Muscle of leg (tissue), 11 donors: Measurements from ENCODE around the gene ATP2A3. TPM values are rescaled to one million over a fixed set of nuclear protein-coding genes. Genes with fewer than 3 reads are reported as not detected.

Experiments
- DNase-seq: peaks from one replicate; pipeline ENCODE4 v3.0.0; 2013
- H3K27ac ChIP-seq: one replicate; pipeline ENCODE4 v1.5.1; 2013; ENCODE audit warnings: mild to moderate bottlenecking, low read length, control low read depth
- H3K27me3 ChIP-seq: one replicate; pipeline ENCODE4 v1.6.1; 2013; ENCODE audit warnings: low read length; ENCODE audit not compliant: control insufficient read depth, insufficient read depth
- H3K36me3 ChIP-seq: one replicate; pipeline ENCODE4 v1.6.1; 2013; ENCODE audit warnings: low read length; ENCODE audit not compliant: control insufficient read depth, insufficient read depth
- H3K4me1 ChIP-seq: one replicate; pipeline ENCODE4 v1.6.1; 2013; ENCODE audit warnings: low read length; ENCODE audit not compliant: control insufficient read depth, insufficient read depth
- H3K4me3 ChIP-seq: one replicate; pipeline ENCODE4 v1.5.1; 2013; ENCODE audit warnings: low read length, control low read depth
- H3K9me3 ChIP-seq: replicated peaks from 2 replicates; pipeline ENCODE4 v1.6.1; 2013; ENCODE audit warnings: low read depth, low read length; ENCODE audit not compliant: control insufficient read depth
- WGBS: methylation state at CpG from one replicate; pipeline ENCODE4 v1.1.5; 2013; ENCODE audit warnings: missing lambda C conversion rate; ENCODE audit not compliant: insufficient coverage; 5-methylcytosine and 5-hydroxymethylcytosine counted together
- polyA plus RNA-seq, 8 donors: library from polyadenylated mRNA; unstranded; fragments of 120-200 nt; gene quantifications; one replicate each; pipeline versions ENCODE4 v1.2.1 to v1.2.3, GENCODE V29; 2013; ENCODE audit warnings: inconsistent platforms in 1 of 8, low replicate concordance in 1 of 8; ENCODE audit not compliant: insufficient read length in 8 of 8, insufficient read depth in 1 of 8
- total RNA-seq: library from RNA; stranded (reverse); fragments of 120-200 nt; gene quantifications from one replicate; pipeline ENCODE4 v1.2.4, GENCODE V29; 2013

The ATP2A3 gene
- total and polyA plus RNA-seq, 9 donors = 2.5 to 6.8 (median 4.5) TPM

- 85% methylated on average over 9 of the region's 22 CpGs for WGBS
- no peak overlapping the region for H3K27ac ChIP-seq
- DNase-seq = no peak
- no peaks in the 10 kb centered on the region for H3K27me3 ChIP-seq
- H3K36me3 ChIP-seq = peaks cover 45% of the 10 kb centered on the region
- peaks cover 28% of the 10 kb centered on the region for H3K4me1 ChIP-seq
- no peak overlapping the region for H3K4me3 ChIP-seq
- H3K9me3 ChIP-seq = no peaks in the 10 kb centered on the region
Measured at GRCh38 chr17:4005296-4006164, 41.3 kb upstream of the ATP2A3 start.

GRCh38 chr17:4004517-4005295 is 40.5 kb upstream of the ATP2A3 start:
- H3K4me1 ChIP-seq = peaks cover 28% of the 10 kb centered on the region
- no peaks in the 10 kb centered on the region for H3K27me3 ChIP-seq
- no peak overlapping the region for H3K27ac ChIP-seq
- H3K36me3 ChIP-seq = peaks cover 44% of the 10 kb centered on the region
- no peak overlapping the region for H3K4me3 ChIP-seq
- peak; percentile 66 for DNase-seq
- 5% methylated on average over 28 of the region's 44 CpGs for WGBS
- H3K9me3 ChIP-seq = no peaks in the 10 kb centered on the region

GRCh38 chr17:4003501-4004421 is 39.5 kb upstream of the ATP2A3 start:
- peaks cover 34% of the 10 kb centered on the region for H3K36me3 ChIP-seq
- no peaks in the 10 kb centered on the region for H3K9me3 ChIP-seq
- no peak overlapping the region for H3K27ac ChIP-seq
- peak; percentile 54 for DNase-seq
- no peak overlapping the region for H3K4me3 ChIP-seq
- no peaks in the 10 kb centered on the region for H3K27me3 ChIP-seq
- 40% methylated on average over 21 of the region's 46 CpGs for WGBS
- H3K4me1 ChIP-seq = peaks cover 21% of the 10 kb centered on the region

- 79% methylated on average over 21 of the region's 21 CpGs for WGBS
- H3K27ac ChIP-seq = no peak overlapping the region
- peaks cover 29% of the 10 kb centered on the region for H3K36me3 ChIP-seq
- peaks cover 19% of the 10 kb centered on the region for H3K4me1 ChIP-seq
- no peaks in the 10 kb centered on the region for H3K9me3 ChIP-seq
- H3K27me3 ChIP-seq = no peaks in the 10 kb centered on the region
- no peak for DNase-seq
- H3K4me3 ChIP-seq = no peak overlapping the region
Measured at GRCh38 chr17:4003131-4003500, 38.9 kb upstream of the ATP2A3 start.

GRCh38 chr17:4001048-4001590 is 36.9 kb upstream of the ATP2A3 start:
- WGBS = 55% methylated on average over 13 of the region's 13 CpGs
- Histone ChIP-seq H3K27ac (no peak overlapping the region), H3K4me1 (peaks cover 16% of the 10 kb centered on the region), H3K9me3 (no peaks in the 10 kb centered on the region), H3K4me3 (no peak overlapping the region), H3K36me3 (peaks cover 9% of the 10 kb centered on the region), H3K27me3 (no peaks in the 10 kb centered on the region)
- no peak for DNase-seq

- Histone ChIP-seq H3K4me3 (no peak overlapping the region), H3K4me1 (peaks cover 2% of the 10 kb centered on the region), H3K9me3 (no peaks in the 10 kb centered on the region), H3K27ac (no peak overlapping the region), H3K27me3 (no peaks in the 10 kb centered on the region), H3K36me3 (no peaks in the 10 kb centered on the region)
- WGBS = no CpG with 5 or more reads among the region's 4 CpGs
- DNase-seq = no peak
Measured at GRCh38 chr17:3998436-3998835, 34.2 kb upstream of the ATP2A3 start.

- no peak for DNase-seq
- no peaks in the 10 kb centered on the region for H3K27me3 ChIP-seq
- no CpG with 5 or more reads among the region's 1 CpG for WGBS
- H3K36me3 ChIP-seq = no peaks in the 10 kb centered on the region
- H3K27ac ChIP-seq = no peak overlapping the region
- no peak overlapping the region for H3K4me3 ChIP-seq
- no peaks in the 10 kb centered on the region for H3K9me3 ChIP-seq
- no peaks in the 10 kb centered on the region for H3K4me1 ChIP-seq
Measured at GRCh38 chr17:3995067-3995466, 30.8 kb upstream of the ATP2A3 start.

GRCh38 chr17:3994221-3994576 is 30.0 kb upstream of the ATP2A3 start:
- Histone ChIP-seq H3K27me3 (no peaks in the 10 kb centered on the region), H3K27ac (no peak overlapping the region), H3K9me3 (no peaks in the 10 kb centered on the region), H3K4me3 (no peak overlapping the region), H3K4me1 (peaks cover 3% of the 10 kb centered on the region), H3K36me3 (no peaks in the 10 kb centered on the region)
- no CpG with 5 or more reads among the region's 1 CpG for WGBS
- DNase-seq = no peak

- no peaks in the 10 kb centered on the region for H3K27me3 ChIP-seq
- H3K4me1 ChIP-seq = peaks cover 8% of the 10 kb centered on the region
- no peaks in the 10 kb centered on the region for H3K36me3 ChIP-seq
- no peak overlapping the region for H3K4me3 ChIP-seq
- no peaks in the 10 kb centered on the region for H3K9me3 ChIP-seq
- WGBS = 83% methylated on average over 1 of the region's 8 CpGs
- H3K27ac ChIP-seq = no peak overlapping the region
- no peak for DNase-seq
Measured at GRCh38 chr17:3993493-3994220, 29.4 kb upstream of the ATP2A3 start.
